ENCODE results near the gene YAF2.

The YAF2 gene, protein sequence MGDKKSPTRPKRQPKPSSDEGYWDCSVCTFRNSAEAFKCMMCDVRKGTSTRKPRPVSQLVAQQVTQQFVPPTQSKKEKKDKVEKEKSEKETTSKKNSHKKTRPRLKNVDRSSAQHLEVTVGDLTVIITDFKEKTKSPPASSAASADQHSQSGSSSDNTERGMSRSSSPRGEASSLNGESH

DNA sequence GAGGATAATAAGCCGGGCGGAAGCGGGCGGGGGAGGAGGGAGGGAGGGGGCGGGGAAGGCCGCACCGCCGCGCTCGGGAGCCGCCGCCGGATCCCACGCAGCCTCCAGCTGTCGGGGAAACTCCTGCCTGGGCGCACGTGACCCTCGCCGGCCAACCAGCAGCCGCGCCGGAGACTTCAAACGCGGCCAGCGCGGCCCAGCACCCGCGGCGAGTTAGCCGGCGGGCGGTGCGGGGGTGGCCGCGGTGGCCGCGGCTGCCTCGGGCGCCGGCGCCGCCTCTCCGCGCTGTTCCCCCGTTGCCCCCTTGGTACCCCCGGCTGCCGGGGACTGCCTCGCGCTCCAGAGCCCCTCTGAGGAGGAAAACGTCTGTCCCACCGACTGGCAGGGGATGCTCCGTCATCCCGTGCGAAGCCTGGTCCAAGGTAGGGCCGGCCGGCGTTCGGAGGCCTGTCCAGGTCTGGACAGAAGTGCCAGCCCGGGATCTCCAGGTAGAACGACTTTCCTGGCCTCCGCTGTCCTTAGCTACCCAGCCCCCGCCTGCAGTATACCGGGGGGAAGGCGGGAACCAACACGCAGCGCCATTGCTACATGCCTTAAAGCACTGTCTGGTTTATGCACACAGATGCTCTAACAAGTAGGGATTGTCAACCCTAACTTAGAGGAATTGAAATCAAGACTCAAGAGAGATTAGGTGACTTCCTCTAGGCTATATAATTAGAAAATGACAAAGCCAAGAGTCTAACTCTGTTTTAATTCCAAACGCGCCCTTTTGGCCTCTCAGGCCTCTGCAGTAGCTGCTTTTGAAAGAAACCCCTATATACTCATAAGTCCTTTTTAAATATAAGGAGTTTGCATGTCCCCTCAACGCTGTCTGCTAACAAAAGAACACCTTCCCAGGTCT is at the start of gene YAF2:
Gene YAF2 (minus strand): TSS at position 9 of the 901 bp plus-strand sequence. CDS start 68 bp downstream, outside the sequence.
- Mint-ChIP-seq H3K36me3 (ENCODE audit: low read depth) (peaks cover 34% of the 10 kb centered on the region), H3K4me3 (peak within 1 kb of the TSS; percentile 84), H3K9me3 (no peaks in the 10 kb centered on the region), H3K27me3 (no peaks in the 10 kb centered on the region), H3K4me1 (ENCODE audit: low read depth) (peaks cover 27% of the 10 kb centered on the region), H3K27ac (peak within 1 kb of the TSS; percentile 85)
- intact Hi-C loops (cut with micrococcal nuclease): no loop called here

DNA sequence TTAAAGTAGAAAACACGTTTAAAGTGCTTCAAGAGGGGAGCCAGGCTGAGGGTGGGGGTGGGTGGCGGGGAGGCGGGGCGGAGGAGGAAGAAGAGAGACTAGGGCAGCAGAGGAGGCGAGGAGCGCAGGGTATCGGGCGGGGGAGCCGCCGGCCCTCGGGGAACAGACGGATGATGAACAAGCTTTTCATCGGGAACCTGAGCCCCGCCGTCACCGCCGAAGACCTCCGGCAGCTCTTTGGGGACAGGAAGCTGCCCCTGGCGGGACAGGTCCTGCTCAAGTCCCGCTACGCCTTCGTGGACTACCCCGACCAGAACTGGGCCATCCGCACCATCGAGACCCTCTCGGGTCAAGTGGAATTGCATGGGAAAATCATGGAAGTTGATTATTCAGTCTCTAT is 48.7 kb upstream of the YAF2 start:
- Mint-ChIP-seq H3K27ac (no peak overlapping the region), H3K36me3 (ENCODE audit: low read depth) (no peaks in the 10 kb centered on the region), H3K4me3 (no peak overlapping the region), H3K27me3 (peaks cover 9% of the 10 kb centered on the region), H3K4me1 (ENCODE audit: low read depth) (peaks cover 15% of the 10 kb centered on the region), H3K9me3 (no peaks in the 10 kb centered on the region)
- intact Hi-C loops (cut with micrococcal nuclease): no loop called here

DNA sequence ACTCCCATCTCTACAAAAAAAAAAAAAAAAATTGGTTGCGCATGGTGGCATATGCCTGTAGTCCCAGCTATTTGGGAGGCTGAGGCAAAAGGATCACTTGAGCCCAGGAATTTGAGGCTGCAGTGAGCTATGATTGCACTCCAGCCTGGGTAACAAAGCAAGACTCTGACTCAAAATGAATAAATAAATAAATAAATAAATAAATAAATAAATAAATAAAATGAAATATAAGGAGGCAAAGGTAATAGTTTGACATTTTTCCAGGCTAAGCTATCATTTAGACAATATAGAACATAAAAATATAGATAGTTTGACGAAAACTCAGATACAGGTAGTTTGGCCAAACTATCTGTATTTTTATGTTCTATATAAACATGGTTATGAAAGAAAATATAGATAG is 47.4 kb upstream of the YAF2 start:
- Mint-ChIP-seq H3K4me3 (no peak overlapping the region), H3K27ac (no peak overlapping the region), H3K27me3 (peaks cover 5% of the 10 kb centered on the region), H3K36me3 (ENCODE audit: low read depth) (no peaks in the 10 kb centered on the region), H3K4me1 (ENCODE audit: low read depth) (peaks cover 15% of the 10 kb centered on the region), H3K9me3 (no peaks in the 10 kb centered on the region)
- intact Hi-C loops (cut with micrococcal nuclease): no loop called here

DNA sequence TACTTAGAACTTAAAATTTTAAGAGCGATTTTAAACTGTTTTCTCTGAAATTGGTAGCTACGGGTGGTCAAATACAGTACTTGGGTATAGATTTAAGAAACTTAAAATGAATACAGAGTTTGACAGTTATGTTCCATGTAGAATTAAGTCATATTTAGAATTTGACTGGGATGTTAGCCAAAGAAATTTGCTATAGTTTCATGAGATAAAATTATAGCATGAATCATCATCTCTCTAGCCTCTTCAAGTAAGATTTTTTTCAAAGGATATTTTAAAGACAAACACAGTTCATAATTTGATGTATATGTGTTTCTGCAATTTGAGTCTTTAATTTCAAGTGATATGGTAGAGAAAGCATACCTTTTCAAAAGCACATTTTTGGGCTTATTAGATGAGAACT is 46.8 kb upstream of the YAF2 start:
- H3K9me3 Mint-ChIP-seq: no peaks in the 10 kb centered on the region
- peaks cover 5% of the 10 kb centered on the region for H3K27me3 Mint-ChIP-seq
- no peak overlapping the region for H3K27ac Mint-ChIP-seq
- H3K4me1 Mint-ChIP-seq (ENCODE audit: low read depth): peaks cover 15% of the 10 kb centered on the region
- H3K4me3 Mint-ChIP-seq: no peak overlapping the region
- no peaks in the 10 kb centered on the region for H3K36me3 Mint-ChIP-seq (ENCODE audit: low read depth)
- intact Hi-C loops (cut with micrococcal nuclease): no loop called here

DNA sequence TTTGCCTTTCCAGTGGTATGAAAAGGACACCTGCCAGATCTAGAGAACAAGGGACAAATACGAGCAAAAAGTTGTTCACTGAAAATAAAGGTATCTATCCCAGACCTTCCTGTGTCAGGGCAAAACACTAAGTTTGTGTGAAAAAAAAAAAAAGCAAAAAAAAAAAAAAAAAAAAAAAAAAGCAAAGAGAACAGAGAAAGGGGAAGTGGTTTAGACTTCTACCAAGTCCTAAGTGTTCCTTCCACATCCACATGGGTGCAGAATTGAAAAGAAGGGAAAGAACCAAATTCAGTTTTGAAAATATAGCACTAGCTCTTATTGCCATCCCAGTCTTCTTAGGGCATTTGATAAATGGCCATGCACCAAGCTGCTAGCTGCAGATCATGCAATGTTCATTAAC is 46.1 kb upstream of the YAF2 start:
- H3K4me3 Mint-ChIP-seq: no peak overlapping the region
- peaks cover 15% of the 10 kb centered on the region for H3K4me1 Mint-ChIP-seq (ENCODE audit: low read depth)
- H3K9me3 Mint-ChIP-seq: no peaks in the 10 kb centered on the region
- no peaks in the 10 kb centered on the region for H3K36me3 Mint-ChIP-seq (ENCODE audit: low read depth)
- H3K27me3 Mint-ChIP-seq: peaks cover 3% of the 10 kb centered on the region
- intact Hi-C loops (cut with micrococcal nuclease): no loop called here
- no peak overlapping the region for H3K27ac Mint-ChIP-seq

DNA sequence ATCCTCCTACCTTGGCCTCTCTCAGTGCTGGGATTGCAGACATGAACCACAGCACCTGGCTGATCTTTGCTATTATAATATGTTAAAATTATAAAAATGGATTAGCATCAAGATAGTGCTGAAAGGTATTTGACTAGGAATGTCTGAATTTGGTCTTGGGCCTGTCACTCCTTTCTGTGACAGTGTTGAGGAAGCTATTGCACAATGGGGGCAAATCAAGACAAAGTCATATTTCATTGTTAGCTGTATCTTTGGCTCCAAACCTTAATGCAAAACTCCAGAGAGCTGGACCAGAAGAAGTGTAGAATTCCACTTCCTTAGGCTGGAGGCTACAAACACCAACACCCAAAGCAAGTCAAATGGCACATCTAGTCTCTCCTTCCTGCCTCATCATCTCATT is 45.7 kb upstream of the YAF2 start:
- Mint-ChIP-seq H3K36me3 (ENCODE audit: low read depth) (no peaks in the 10 kb centered on the region), H3K9me3 (no peaks in the 10 kb centered on the region), H3K27ac (no peak overlapping the region), H3K4me3 (no peak overlapping the region), H3K27me3 (peaks cover 3% of the 10 kb centered on the region), H3K4me1 (ENCODE audit: low read depth) (peaks cover 15% of the 10 kb centered on the region)
- intact Hi-C loops (cut with micrococcal nuclease): no loop called here

DNA sequence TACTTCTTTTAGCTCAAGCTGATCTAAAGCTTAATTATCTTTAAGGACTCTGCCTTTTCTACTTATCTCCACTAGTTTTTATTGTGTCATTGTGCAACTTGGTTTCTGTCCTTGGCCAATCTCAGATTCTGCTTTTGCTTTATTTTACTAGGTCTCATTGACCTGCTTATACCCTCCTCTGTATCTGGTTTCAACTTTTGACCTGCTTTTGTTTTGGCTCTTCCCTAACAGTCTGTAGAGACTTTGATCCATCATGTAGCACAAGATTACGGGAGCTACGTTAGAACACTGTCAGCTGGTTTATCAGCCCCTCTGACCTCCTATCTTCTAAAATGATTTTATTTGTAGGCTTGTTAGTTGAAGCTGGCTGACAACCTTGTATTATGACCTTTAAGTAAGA is 44.2 kb upstream of the YAF2 start:
- intact Hi-C loops (cut with micrococcal nuclease): no loop called here
- Mint-ChIP-seq H3K27ac (no peak overlapping the region), H3K27me3 (peaks cover 2% of the 10 kb centered on the region), H3K36me3 (ENCODE audit: low read depth) (no peaks in the 10 kb centered on the region), H3K9me3 (no peaks in the 10 kb centered on the region), H3K4me3 (no peak overlapping the region), H3K4me1 (ENCODE audit: low read depth) (peaks cover 9% of the 10 kb centered on the region)

DNA sequence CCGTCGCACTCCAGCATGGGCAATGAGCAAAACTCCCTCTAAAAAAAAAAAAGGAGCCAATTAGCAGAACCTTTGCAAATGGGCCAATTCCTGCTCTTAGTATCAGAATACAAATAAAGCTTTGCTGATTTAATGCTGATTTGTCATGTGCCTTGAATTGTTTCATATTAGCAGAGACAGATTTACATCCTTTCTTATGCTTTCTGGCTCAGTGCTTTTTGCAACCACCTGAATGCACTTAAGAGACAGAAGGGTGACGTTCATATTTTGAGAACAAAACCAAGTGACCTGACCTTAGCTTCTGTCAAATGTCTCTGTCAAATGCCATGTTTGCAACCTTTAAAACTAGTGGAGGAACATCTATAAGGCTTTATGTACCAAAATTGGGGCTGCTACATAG is 43.8 kb upstream of the YAF2 start:
- intact Hi-C loops (cut with micrococcal nuclease): no loop called here
- Mint-ChIP-seq H3K4me3 (no peak overlapping the region), H3K27me3 (peaks cover 2% of the 10 kb centered on the region), H3K27ac (no peak overlapping the region), H3K9me3 (no peaks in the 10 kb centered on the region), H3K4me1 (ENCODE audit: low read depth) (peaks cover 9% of the 10 kb centered on the region), H3K36me3 (ENCODE audit: low read depth) (no peaks in the 10 kb centered on the region)

DNA sequence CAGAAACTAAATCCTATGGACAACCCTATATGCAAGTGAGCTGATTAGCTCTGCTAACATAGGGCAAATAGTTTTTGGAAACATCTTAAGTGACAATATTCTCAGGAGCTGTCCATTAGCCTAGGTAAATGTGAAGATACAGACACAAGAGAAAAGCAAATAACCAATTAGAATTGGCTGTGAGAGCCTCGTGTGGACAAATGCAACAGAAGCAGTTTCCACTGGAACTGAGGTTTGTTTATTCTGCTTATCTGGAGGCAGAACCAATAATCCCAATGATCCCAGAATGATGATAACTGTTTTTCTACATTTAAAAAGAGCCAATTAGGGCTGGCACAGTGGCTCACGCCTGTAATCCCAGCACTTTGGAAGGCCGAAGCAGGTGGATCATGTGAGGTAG is 43.2 kb upstream of the YAF2 start:
- no peak overlapping the region for H3K4me3 Mint-ChIP-seq
- no peaks in the 10 kb centered on the region for H3K36me3 Mint-ChIP-seq (ENCODE audit: low read depth)
- peaks cover 2% of the 10 kb centered on the region for H3K27me3 Mint-ChIP-seq
- H3K4me1 Mint-ChIP-seq (ENCODE audit: low read depth): peaks cover 9% of the 10 kb centered on the region
- intact Hi-C loops (cut with micrococcal nuclease): no loop called here
- no peak overlapping the region for H3K27ac Mint-ChIP-seq
- H3K9me3 Mint-ChIP-seq: no peaks in the 10 kb centered on the region

DNA sequence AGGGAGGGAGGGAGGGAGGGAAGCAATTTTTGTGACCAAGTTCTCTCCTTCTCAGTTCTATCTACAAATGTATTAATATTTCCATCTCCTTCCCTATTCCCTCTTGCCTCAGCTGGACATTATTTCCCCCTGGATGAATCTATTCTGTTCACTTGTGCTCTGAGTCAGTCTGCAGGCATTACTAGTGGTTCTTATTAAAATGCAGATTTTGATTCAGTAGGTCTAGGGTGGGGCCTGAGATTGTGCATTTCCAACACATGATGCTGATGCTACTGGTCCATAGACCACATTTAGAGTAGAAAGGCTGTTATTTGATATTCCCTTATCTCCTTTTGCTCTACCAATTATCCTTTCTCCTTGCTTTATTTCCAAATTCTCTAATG is 40.1 kb upstream of the YAF2 start:
- H3K27me3 Mint-ChIP-seq: peaks cover 2% of the 10 kb centered on the region
- H3K36me3 Mint-ChIP-seq (ENCODE audit: low read depth): no peaks in the 10 kb centered on the region
- H3K27ac Mint-ChIP-seq: no peak overlapping the region
- no peaks in the 10 kb centered on the region for H3K4me1 Mint-ChIP-seq (ENCODE audit: low read depth)
- intact Hi-C loops (cut with micrococcal nuclease): no loop called here
- H3K4me3 Mint-ChIP-seq: no peak overlapping the region
- no peaks in the 10 kb centered on the region for H3K9me3 Mint-ChIP-seq

DNA sequence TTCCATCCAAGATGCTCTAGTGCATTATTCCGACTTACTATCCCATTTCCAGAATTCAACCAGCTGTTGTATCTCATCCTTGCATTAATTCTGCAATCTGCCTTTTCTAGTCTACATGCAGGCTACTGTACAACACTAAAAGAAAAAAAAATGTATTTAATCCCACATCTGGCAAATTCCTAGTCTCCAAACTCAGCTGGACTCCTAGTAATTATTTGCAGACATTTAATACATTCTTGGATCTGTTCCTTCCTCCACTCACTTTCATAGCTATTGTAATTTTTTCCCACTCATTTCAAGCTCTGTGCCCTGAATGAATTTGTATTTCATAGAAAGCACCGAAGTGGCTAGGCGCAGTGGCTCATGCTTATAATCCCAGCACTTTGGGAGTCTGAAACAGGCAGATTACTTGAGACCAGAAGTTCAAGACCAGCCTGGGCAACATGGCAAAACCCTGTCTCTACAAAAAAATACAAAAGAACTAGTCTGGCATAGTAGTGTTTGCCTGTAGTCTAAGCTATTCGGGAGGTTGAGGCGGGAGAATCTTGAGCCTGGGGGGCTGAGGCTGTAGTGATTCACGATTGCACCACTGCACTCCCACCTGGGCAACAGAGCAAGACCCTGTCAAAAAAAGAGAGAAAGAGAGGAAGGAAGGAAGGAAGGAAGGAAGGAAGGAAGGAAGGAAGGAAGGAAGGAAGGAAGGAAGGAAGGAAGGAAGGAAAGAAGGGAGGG is 39.5 kb upstream of the YAF2 start:
- Mint-ChIP-seq H3K27ac (no peak overlapping the region), H3K4me3 (no peak overlapping the region), H3K27me3 (peaks cover 2% of the 10 kb centered on the region), H3K36me3 (ENCODE audit: low read depth) (no peaks in the 10 kb centered on the region), H3K4me1 (ENCODE audit: low read depth) (no peaks in the 10 kb centered on the region), H3K9me3 (no peaks in the 10 kb centered on the region)
- intact Hi-C loops (cut with micrococcal nuclease): no loop called here

DNA sequence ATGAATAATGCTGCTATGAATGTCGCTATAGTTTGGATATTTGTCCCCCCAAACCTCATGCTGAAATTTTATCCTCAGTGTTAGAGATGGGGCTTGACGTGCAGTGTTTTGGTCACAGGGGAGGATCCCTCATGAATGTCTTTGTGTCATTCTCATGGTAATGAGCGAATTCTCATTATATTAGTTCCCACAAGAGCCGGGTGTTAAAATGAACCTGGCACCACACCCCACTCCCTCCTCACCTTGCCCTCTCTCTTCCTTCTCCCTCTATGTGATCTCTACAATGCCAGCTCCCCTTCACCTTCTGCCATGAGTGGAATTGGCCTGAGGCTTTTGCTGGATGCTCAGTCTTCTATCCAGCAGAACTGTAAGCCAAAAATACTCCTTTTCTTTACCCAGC is 37.5 kb upstream of the YAF2 start:
- intact Hi-C loops (cut with micrococcal nuclease): no loop called here
- Mint-ChIP-seq H3K4me3 (no peak overlapping the region), H3K27ac (no peak overlapping the region), H3K27me3 (peaks cover 2% of the 10 kb centered on the region), H3K4me1 (ENCODE audit: low read depth) (peaks cover 15% of the 10 kb centered on the region), H3K36me3 (ENCODE audit: low read depth) (no peaks in the 10 kb centered on the region), H3K9me3 (no peaks in the 10 kb centered on the region)

DNA sequence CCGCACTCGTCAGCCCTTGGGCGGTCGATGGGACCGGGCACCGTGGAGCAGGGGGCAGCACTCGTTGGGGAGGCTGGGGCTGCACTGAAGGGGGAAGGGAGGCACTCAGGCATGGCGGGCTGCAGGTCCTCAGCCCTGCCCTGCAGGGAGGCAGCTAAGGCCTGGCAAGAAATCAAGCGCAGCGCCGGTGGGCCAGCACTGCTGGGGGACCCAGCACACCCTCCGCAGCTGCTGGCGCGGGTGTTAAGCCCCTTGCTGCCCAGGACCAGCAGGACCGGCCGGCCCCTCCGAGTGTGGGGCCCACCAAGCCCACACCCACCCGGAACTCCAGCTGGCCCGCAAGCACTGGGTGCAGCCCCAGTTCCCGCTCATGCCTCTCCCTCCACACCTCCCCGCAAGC is 35.7 kb upstream of the YAF2 start:
- H3K27me3 Mint-ChIP-seq: peaks cover 2% of the 10 kb centered on the region
- no peaks in the 10 kb centered on the region for H3K9me3 Mint-ChIP-seq
- peaks cover 18% of the 10 kb centered on the region for H3K4me1 Mint-ChIP-seq (ENCODE audit: low read depth)
- H3K4me3 Mint-ChIP-seq: no peak overlapping the region
- intact Hi-C loops (cut with micrococcal nuclease): no loop called here
- H3K27ac Mint-ChIP-seq: no peak overlapping the region
- H3K36me3 Mint-ChIP-seq (ENCODE audit: low read depth): no peaks in the 10 kb centered on the region

DNA sequence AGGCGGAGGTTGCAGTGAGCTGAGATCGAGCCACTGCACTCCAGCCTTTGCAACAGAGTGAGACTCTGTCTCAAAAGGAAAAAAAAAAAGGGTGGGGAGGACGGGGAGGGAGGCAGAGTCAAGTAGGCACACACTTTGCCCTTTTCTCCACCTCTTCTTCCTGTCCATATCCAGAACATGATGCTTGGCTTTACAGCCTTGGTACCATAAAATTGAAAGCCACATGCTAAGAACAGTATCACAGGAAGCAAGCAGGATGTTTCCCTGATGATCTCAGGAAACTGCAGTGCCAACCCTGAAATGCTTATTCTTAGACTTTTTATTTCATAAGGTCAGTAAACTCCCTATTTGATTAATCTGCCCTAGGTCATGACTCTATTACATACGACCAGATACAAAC is 32.5 kb upstream of the YAF2 start:
- Mint-ChIP-seq H3K4me1 (ENCODE audit: low read depth) (peaks cover 18% of the 10 kb centered on the region), H3K4me3 (no peak overlapping the region), H3K27me3 (no peaks in the 10 kb centered on the region), H3K9me3 (no peaks in the 10 kb centered on the region), H3K36me3 (ENCODE audit: low read depth) (no peaks in the 10 kb centered on the region), H3K27ac (no peak overlapping the region)
- intact Hi-C loops (cut with micrococcal nuclease): no loop called here
